Muscle of leg (tissue), 11 donors: Measurements from ENCODE around the gene NOS1. TPM values are rescaled to one million over a fixed set of nuclear protein-coding genes. Genes with fewer than 3 reads are reported as not detected.
"Not testable (repeated sequence)": the region's sequence is repeated elsewhere in the genome, so short reads cannot be mapped to it uniquely, and the experiment has no call there.

Source experiments
- DNase-seq: peaks from one replicate; pipeline ENCODE4 v3.0.0; 2013
- H3K27ac ChIP-seq: one replicate; pipeline ENCODE4 v1.5.1; 2013; ENCODE audit warnings: mild to moderate bottlenecking, low read length, control low read depth
- H3K27me3 ChIP-seq: one replicate; pipeline ENCODE4 v1.6.1; 2013; ENCODE audit warnings: low read length; ENCODE audit not compliant: control insufficient read depth, insufficient read depth
- H3K36me3 ChIP-seq: one replicate; pipeline ENCODE4 v1.6.1; 2013; ENCODE audit warnings: low read length; ENCODE audit not compliant: control insufficient read depth, insufficient read depth
- H3K4me1 ChIP-seq: one replicate; pipeline ENCODE4 v1.6.1; 2013; ENCODE audit warnings: low read length; ENCODE audit not compliant: control insufficient read depth, insufficient read depth
- H3K4me3 ChIP-seq: one replicate; pipeline ENCODE4 v1.5.1; 2013; ENCODE audit warnings: low read length, control low read depth
- H3K9me3 ChIP-seq: replicated peaks from 2 replicates; pipeline ENCODE4 v1.6.1; 2013; ENCODE audit warnings: low read depth, low read length; ENCODE audit not compliant: control insufficient read depth
- WGBS: methylation state at CpG from one replicate; pipeline ENCODE4 v1.1.5; 2013; ENCODE audit warnings: missing lambda C conversion rate; ENCODE audit not compliant: insufficient coverage; 5-methylcytosine and 5-hydroxymethylcytosine counted together
- polyA plus RNA-seq, 8 donors: library from polyadenylated mRNA; unstranded; fragments of 120-200 nt; gene quantifications; one replicate each; pipeline versions ENCODE4 v1.2.1 to v1.2.3, GENCODE V29; 2013; ENCODE audit warnings: inconsistent platforms in 1 of 8, low replicate concordance in 1 of 8; ENCODE audit not compliant: insufficient read length in 8 of 8, insufficient read depth in 1 of 8
- total RNA-seq: library from RNA; stranded (reverse); fragments of 120-200 nt; gene quantifications from one replicate; pipeline ENCODE4 v1.2.4, GENCODE V29; 2013

The NOS1 gene
- total and polyA plus RNA-seq, 9 donors: 0.09 to 0.65 (median 0.18) TPM

GRCh38 chr12:117394491-117394890 is 33.1 kb upstream of the NOS1 start:
- no peak overlapping the region for H3K4me3 ChIP-seq
- 69% methylated on average over 1 of the region's 1 CpG for WGBS
- DNase-seq: no peak
- H3K27me3 ChIP-seq: peaks cover 2% of the 10 kb centered on the region
- no peak overlapping the region for H3K27ac ChIP-seq
- H3K36me3 ChIP-seq: no peaks in the 10 kb centered on the region
- no peaks in the 10 kb centered on the region for H3K4me1 ChIP-seq
- H3K9me3 ChIP-seq: no peaks in the 10 kb centered on the region

- no peaks in the 10 kb centered on the region for H3K4me1 ChIP-seq
- no peaks in the 10 kb centered on the region for H3K9me3 ChIP-seq
- DNase-seq: no peak
- no peak overlapping the region for H3K4me3 ChIP-seq
- no peak overlapping the region for H3K27ac ChIP-seq
- peaks cover 2% of the 10 kb centered on the region for H3K27me3 ChIP-seq
- WGBS: 79% methylated on average over 6 of the region's 7 CpGs
- no peaks in the 10 kb centered on the region for H3K36me3 ChIP-seq
These were observed 32.2 kb upstream of the NOS1 start for GRCh38 chr12:117393656-117394055.

- 77% methylated on average over 4 of the region's 5 CpGs for WGBS
- DNase-seq: no peak
- H3K27ac ChIP-seq: no peak overlapping the region
These were observed 29.4 kb upstream of the NOS1 start for GRCh38 chr12:117390866-117391265.

GRCh38 chr12:117388951-117389446 is 27.6 kb upstream of the NOS1 start:
- no peak overlapping the region for H3K27ac ChIP-seq
- no peaks in the 10 kb centered on the region for H3K27me3 ChIP-seq
- no peaks in the 10 kb centered on the region for H3K36me3 ChIP-seq
- no peak overlapping the region for H3K4me3 ChIP-seq
- no peak for DNase-seq
- no peaks in the 10 kb centered on the region for H3K9me3 ChIP-seq
- 36% methylated on average over 6 of the region's 9 CpGs for WGBS
- H3K4me1 ChIP-seq: peaks cover 4% of the 10 kb centered on the region

More at GRCh38 chr12:117390866-117391265, 29.4 kb upstream of the NOS1 start:
- Histone ChIP-seq H3K9me3 (no peaks in the 10 kb centered on the region), H3K36me3 (no peaks in the 10 kb centered on the region), H3K4me1 (no peaks in the 10 kb centered on the region), H3K27me3 (peaks cover 2% of the 10 kb centered on the region), H3K4me3 (no peak overlapping the region)

- DNase-seq: no peak
- WGBS: 68% methylated on average over 6 of the region's 8 CpGs
These were observed 26.4 kb upstream of the NOS1 start for GRCh38 chr12:117387832-117388231.

GRCh38 chr12:117384735-117385134 is 23.3 kb upstream of the NOS1 start:
- Histone ChIP-seq H3K4me3 (no peak overlapping the region), H3K27ac (no peak overlapping the region), H3K4me1 (peaks cover 4% of the 10 kb centered on the region), H3K9me3 (no peaks in the 10 kb centered on the region), H3K36me3 (no peaks in the 10 kb centered on the region), H3K27me3 (no peaks in the 10 kb centered on the region)
- WGBS: 29% methylated on average over 5 of the region's 7 CpGs
- DNase-seq: peak; percentile 8

More at GRCh38 chr12:117387832-117388231, 26.4 kb upstream of the NOS1 start:
- no peak overlapping the region for H3K27ac ChIP-seq
- no peaks in the 10 kb centered on the region for H3K27me3 ChIP-seq
- H3K4me1 ChIP-seq: peaks cover 4% of the 10 kb centered on the region
- H3K9me3 ChIP-seq: no peaks in the 10 kb centered on the region
- H3K4me3 ChIP-seq: no peak overlapping the region
- H3K36me3 ChIP-seq: no peaks in the 10 kb centered on the region

GRCh38 chr12:117380083-117380482 is 18.7 kb upstream of the NOS1 start:
- peaks cover 2% of the 10 kb centered on the region for H3K27me3 ChIP-seq
- no peaks in the 10 kb centered on the region for H3K36me3 ChIP-seq
- no peak overlapping the region for H3K4me3 ChIP-seq
- DNase-seq: no peak
- peaks cover 2% of the 10 kb centered on the region for H3K4me1 ChIP-seq
- WGBS: no CpG with 5 or more reads among the region's 1 CpG
- H3K9me3 ChIP-seq: no peaks in the 10 kb centered on the region
- H3K27ac ChIP-seq: no peak overlapping the region

GRCh38 chr12:117377758-117378157 is 16.3 kb upstream of the NOS1 start:
- Histone ChIP-seq H3K36me3 (no peaks in the 10 kb centered on the region), H3K4me3 (no peak overlapping the region), H3K9me3 (no peaks in the 10 kb centered on the region), H3K4me1 (no peaks in the 10 kb centered on the region), H3K27ac (no peak overlapping the region), H3K27me3 (peaks cover 2% of the 10 kb centered on the region)
- DNase-seq: no peak
- no CpG with 5 or more reads among the region's 2 CpGs for WGBS

- peaks cover 8% of the 10 kb centered on the region for H3K27me3 ChIP-seq
- H3K4me3 ChIP-seq: no peak overlapping the region
- no peak for DNase-seq
- H3K27ac ChIP-seq: no peak overlapping the region
- no CpG with 5 or more reads among the region's 3 CpGs for WGBS
- no peaks in the 10 kb centered on the region for H3K4me1 ChIP-seq
- no peaks in the 10 kb centered on the region for H3K9me3 ChIP-seq
- no peaks in the 10 kb centered on the region for H3K36me3 ChIP-seq
These were observed 9.2 kb upstream of the NOS1 start for GRCh38 chr12:117370588-117370987.

- H3K36me3 ChIP-seq, DNase-seq, H3K27ac ChIP-seq, H3K9me3 ChIP-seq, H3K4me1 ChIP-seq, H3K4me3 ChIP-seq: not testable (repeated sequence)
- peaks cover 13% of the 10 kb centered on the region for H3K27me3 ChIP-seq
- 85% methylated on average over 4 of the region's 17 CpGs for WGBS
These were observed 8.6 kb upstream of the NOS1 start for GRCh38 chr12:117370000-117370399.
